HepG2 (cell line): ENCODE data around the gene GTF2E1. TPM values are rescaled to one million over a fixed set of nuclear protein-coding genes. Genes with fewer than 3 reads are reported as not detected.

ENCODE experiments used
- ADNP ChIP-seq: sonication (generic); formaldehyde crosslinking; IDR thresholded peaks from 2 replicates; pipeline ENCODE4 v1.4.0; 2020; ENCODE audit warnings: missing genetic modification reagents
- CHCHD3 ChIP-seq: sonication (generic); formaldehyde crosslinking; IDR thresholded peaks from 2 replicates; pipeline ENCODE4 v1.8.0; 2022; ENCODE audit warnings: mild to moderate bottlenecking, missing genetic modification reagents, moderate library complexity
- CHD4 ChIP-seq: fragments of 200-600 bp; sonication (generic); IDR thresholded peaks from 2 replicates; pipeline ENCODE4 v1.7.0; 2017; ENCODE audit warnings: mild to moderate bottlenecking, low read length, borderline replicate concordance
- FIP1L1 ChIP-seq: fragments of 200-400 bp; formaldehyde crosslinking; IDR thresholded peaks from 2 replicates; pipeline ENCODE4 v1.6.1; 2018; ENCODE audit warnings: low read depth, mild to moderate bottlenecking, low read length, moderate library complexity, borderline replicate concordance; ENCODE audit not compliant: insufficient read depth
- GZF1 ChIP-seq: sonication (generic); formaldehyde crosslinking; IDR thresholded peaks from 2 replicates; pipeline ENCODE4 v1.5.1; 2020; ENCODE audit warnings: mild to moderate bottlenecking, missing genetic modification reagents
- HDAC6 ChIP-seq: fragments of 200-600 bp; sonication (generic); IDR thresholded peaks from 2 replicates; pipeline ENCODE4 v1.7.0; 2017; ENCODE audit warnings: mild to moderate bottlenecking, antibody characterized with exemption, low read length, low read depth
- IKZF1 ChIP-seq: fragments of 450-650 bp; IDR thresholded peaks from 2 replicates; pipeline ENCODE4 v1.7.1; 2016
- IRF2 ChIP-seq: IDR thresholded peaks from 2 replicates; pipeline ENCODE4 v1.6.1; 2018; ENCODE audit warnings: missing genetic modification reagents, missing compliant biosample characterization
- KDM1A ChIP-seq: IDR thresholded peaks from 2 replicates; pipeline ENCODE4 v1.6.1; 2016; ENCODE audit warnings: missing compliant biosample characterization
- KDM3A ChIP-seq: IDR thresholded peaks from 2 replicates; pipeline ENCODE4 v1.6.1; 2018; ENCODE audit warnings: low read depth, missing compliant biosample characterization
- MAFG ChIP-seq: sonication (generic); formaldehyde crosslinking; IDR thresholded peaks from 2 replicates; pipeline ENCODE4 v1.5.1; 2020; ENCODE audit warnings: mild to moderate bottlenecking, missing genetic modification reagents
- MIXL1 ChIP-seq: IDR thresholded peaks from 2 replicates; pipeline ENCODE4 v1.6.1; 2016
- NFE2 ChIP-seq: sonication (generic); formaldehyde crosslinking; IDR thresholded peaks from 2 replicates; pipeline ENCODE4 v1.4.0; 2020; ENCODE audit warnings: missing genetic modification reagents
- POGZ ChIP-seq: sonication (generic); formaldehyde crosslinking; IDR thresholded peaks from 2 replicates; pipeline ENCODE4 v1.4.0; 2020; ENCODE audit warnings: mild to moderate bottlenecking, missing genetic modification reagents
- RCOR2 ChIP-seq: IDR thresholded peaks from 2 replicates; pipeline ENCODE4 v1.6.1; 2016; ENCODE audit warnings: missing biosample characterization, missing genetic modification reagents
- RNF2 ChIP-seq: fragments of 450-650 bp; conservative IDR thresholded peaks from 2 replicates; pipeline ENCODE4 v1.6.1; 2016; ENCODE audit warnings: low read depth
- SP140L ChIP-seq: sonication (generic); formaldehyde crosslinking; IDR thresholded peaks from 2 replicates; pipeline ENCODE4 v1.4.0; 2020; ENCODE audit warnings: missing genetic modification reagents, borderline replicate concordance
- ZC3H13 ChIP-seq: sonication (generic); formaldehyde crosslinking; IDR thresholded peaks from 2 replicates; pipeline ENCODE4 v1.8.1; 2023; ENCODE audit warnings: mild to moderate bottlenecking, missing genetic modification reagents, moderate library complexity
- ZFX ChIP-seq: sonication (generic); formaldehyde crosslinking; IDR thresholded peaks from 2 replicates; pipeline ENCODE4 v1.4.0; 2020; ENCODE audit warnings: mild to moderate bottlenecking, low read depth, missing genetic modification reagents, moderate library complexity
- ZKSCAN8 ChIP-seq: IDR thresholded peaks from 2 replicates; pipeline ENCODE4 v1.6.1; 2016; ENCODE audit warnings: borderline replicate concordance, missing genetic modification reagents, missing compliant biosample characterization
- ZMYM2 ChIP-seq: sonication (generic); formaldehyde crosslinking; IDR thresholded peaks from 2 replicates; pipeline ENCODE4 v1.8.0; 2022; ENCODE audit warnings: mild to moderate bottlenecking, missing genetic modification reagents
- ZNF143 ChIP-seq: sonication (generic); formaldehyde crosslinking; IDR thresholded peaks from 2 replicates; pipeline ENCODE4 v1.4.0; 2020; ENCODE audit warnings: missing genetic modification reagents
- ZNF20 ChIP-seq: sonication (generic); formaldehyde crosslinking; IDR thresholded peaks from 2 replicates; pipeline ENCODE4 v1.4.0; 2020; ENCODE audit warnings: mild to moderate bottlenecking, moderate library complexity, missing genetic modification reagents
- ZNF331 ChIP-seq: sonication (generic); formaldehyde crosslinking; IDR thresholded peaks from 2 replicates; pipeline ENCODE4 v1.4.0; 2020; ENCODE audit warnings: missing genetic modification reagents
- ZNF337 ChIP-seq: sonication (generic); formaldehyde crosslinking; IDR thresholded peaks from 2 replicates; pipeline ENCODE4 v1.5.1; 2020; ENCODE audit warnings: missing genetic modification reagents, low read depth, mild to moderate bottlenecking, borderline replicate concordance
- ZNF513 ChIP-seq: sonication (generic); formaldehyde crosslinking; conservative IDR thresholded peaks from 2 replicates; pipeline ENCODE4 v1.5.0; 2020; ENCODE audit warnings: missing genetic modification reagents
- ZNF552 ChIP-seq: sonication (generic); formaldehyde crosslinking; IDR thresholded peaks from 2 replicates; pipeline ENCODE4 v1.9.0; 2022; ENCODE audit warnings: missing genetic modification reagents, mild to moderate bottlenecking, borderline replicate concordance
- ZSCAN12 ChIP-seq: sonication (generic); formaldehyde crosslinking; IDR thresholded peaks from 2 replicates; pipeline ENCODE4 v1.9.0; 2021; ENCODE audit warnings: mild to moderate bottlenecking, missing genetic modification reagents
- ZSCAN30 ChIP-seq: sonication (generic); formaldehyde crosslinking; IDR thresholded peaks from 2 replicates; pipeline ENCODE4 v1.5.0; 2020; ENCODE audit warnings: mild to moderate bottlenecking, missing genetic modification reagents
- polyA plus RNA-seq, 8 experiments: library from polyadenylated mRNA; depleted of rRNA in 3 of 8; stranded (reverse) in 7 of 8; unstranded in 1 of 8; fragments of >200 nt; fragmentation: Illumina TruSeq in 4 of 8; extraction: Trizol in 4 of 8; gene quantifications; 2 replicates each; pipeline versions ENCODE4 v1.2.1 to v1.2.3, GENCODE V29; 2011 to 2016; ENCODE audit warnings: low read depth in 4 of 8, missing spikeins in 1 of 8, mixed read lengths in 1 of 8; ENCODE audit not compliant: insufficient read depth in 1 of 8
- total RNA-seq, 5 experiments: library from RNA; depleted of rRNA; stranded (reverse); fragments of >200 nt; fragmentation: Illumina TruSeq; extraction: Trizol; gene quantifications; 2 replicates each; pipeline ENCODE4 v1.2.3, GENCODE V29; 2016; ENCODE audit warnings: low read depth in 1 of 5
- TF ChIP-seq, protein P1 (sequence below): sonication (generic); formaldehyde crosslinking; IDR thresholded peaks from 2 replicates; pipeline ENCODE4 v1.4.0; 2020; ENCODE audit warnings: missing genetic modification reagents
- TF ChIP-seq, protein P2 (sequence below): IDR thresholded peaks from 2 replicates; pipeline ENCODE4 v1.6.1; 2012; ENCODE audit warnings: inconsistent platforms
- TF ChIP-seq, protein P3 (sequence below): sonication (generic); formaldehyde crosslinking; IDR thresholded peaks from 2 replicates; pipeline ENCODE4 v1.4.0; 2020; ENCODE audit warnings: missing genetic modification reagents

The GTF2E1 gene
- total and polyA plus RNA-seq, 2 of the 13 experiments (the other 11 are each of a cell fraction or from before 2014, with no cell fraction given): 7.7 to 21.5 TPM

- TF ChIP-seq KDM3A (CRISPR knock-in tag) (no peak), ZFX (CRISPR knock-in tag) (no peak), ZNF513 (no peak), ZKSCAN8 (CRISPR knock-in tag) (no peak), GZF1 (CRISPR knock-in tag) (no peak), ZNF337 (CRISPR knock-in tag) (no peak), ZNF552 (CRISPR knock-in tag) (no peak), IRF2 (CRISPR knock-in tag) (no peak), ZSCAN12 (CRISPR knock-in tag) (no peak), NFE2 (no peak), MAFG (CRISPR knock-in tag) (no peak), POGZ (CRISPR knock-in tag) (no peak), ADNP (CRISPR knock-in tag) (peak; percentile 56; the same call in 1 of the 2 replicates), HDAC6 (0 out of 2 replicates have a peak, but pooled peaks have one; percentile 50), RNF2 (no peak), FIP1L1 (no peak), RCOR2 (CRISPR knock-in tag) (peak; percentile 87; the same call in 1 of the 2 replicates), ZSCAN30 (CRISPR knock-in tag) (no peak), ZC3H13 (no peak), IKZF1 (no peak), ZNF20 (no peak), CHCHD3 (CRISPR knock-in tag) (no peak), SP140L (CRISPR knock-in tag) (peak; percentile 3; the same call in 1 of the 2 replicates), KDM1A (peak; percentile 72; the same call in 1 of the 2 replicates), ZNF143 (CRISPR knock-in tag) (no peak), CHD4 (peak; percentile 86; the same call in 1 of the 2 replicates), MIXL1 (0 out of 2 replicates have a peak, but pooled peaks have one; percentile 33), ZMYM2 (CRISPR knock-in tag) (peak; percentile 84; the same call in 1 of the 2 replicates), ZNF331 (CRISPR knock-in tag) (no peak)
- TF ChIP-seq, protein P1, sequence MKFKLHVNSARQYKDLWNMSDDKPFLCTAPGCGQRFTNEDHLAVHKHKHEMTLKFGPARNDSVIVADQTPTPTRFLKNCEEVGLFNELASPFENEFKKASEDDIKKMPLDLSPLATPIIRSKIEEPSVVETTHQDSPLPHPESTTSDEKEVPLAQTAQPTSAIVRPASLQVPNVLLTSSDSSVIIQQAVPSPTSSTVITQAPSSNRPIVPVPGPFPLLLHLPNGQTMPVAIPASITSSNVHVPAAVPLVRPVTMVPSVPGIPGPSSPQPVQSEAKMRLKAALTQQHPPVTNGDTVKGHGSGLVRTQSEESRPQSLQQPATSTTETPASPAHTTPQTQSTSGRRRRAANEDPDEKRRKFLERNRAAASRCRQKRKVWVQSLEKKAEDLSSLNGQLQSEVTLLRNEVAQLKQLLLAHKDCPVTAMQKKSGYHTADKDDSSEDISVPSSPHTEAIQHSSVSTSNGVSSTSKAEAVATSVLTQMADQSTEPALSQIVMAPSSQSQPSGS (CRISPR knock-in tag): 0 out of 2 replicates have a peak, but pooled peaks have one; percentile 18
- TF ChIP-seq, protein P2, sequence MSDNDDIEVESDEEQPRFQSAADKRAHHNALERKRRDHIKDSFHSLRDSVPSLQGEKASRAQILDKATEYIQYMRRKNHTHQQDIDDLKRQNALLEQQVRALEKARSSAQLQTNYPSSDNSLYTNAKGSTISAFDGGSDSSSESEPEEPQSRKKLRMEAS: peak; percentile 59; the same call in 1 of the 2 replicates
- TF ChIP-seq, protein P3, sequence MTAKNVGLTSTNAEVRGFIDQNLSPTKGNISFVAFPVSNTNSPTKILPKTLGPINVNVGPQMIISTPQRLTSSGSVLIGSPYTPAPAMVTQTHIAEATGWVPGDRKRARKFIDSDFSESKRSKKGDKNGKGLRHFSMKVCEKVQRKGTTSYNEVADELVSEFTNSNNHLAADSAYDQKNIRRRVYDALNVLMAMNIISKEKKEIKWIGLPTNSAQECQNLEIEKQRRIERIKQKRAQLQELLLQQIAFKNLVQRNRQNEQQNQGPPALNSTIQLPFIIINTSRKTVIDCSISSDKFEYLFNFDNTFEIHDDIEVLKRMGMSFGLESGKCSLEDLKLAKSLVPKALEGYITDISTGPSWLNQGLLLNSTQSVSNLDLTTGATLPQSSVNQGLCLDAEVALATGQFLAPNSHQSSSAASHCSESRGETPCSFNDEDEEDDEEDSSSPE (CRISPR knock-in tag): no peak
Observed at GRCh38 chr3:120741837-120742197, 727 bp upstream of the GTF2E1 start (continued).
